Stimulated activated CD8-positive, alpha-beta memory T cell treated with anti-CD3 and anti-CD28 coated beads, Interleukin-12 subunit alpha, Interleukin-12 subunit beta, amount 100 ng/mL, for 1 hour (primary cell): ENCODE data around the gene SLC26A3.
A peak's percentile ranks its signal among the peaks of the same experiment; 100 is the strongest.

Experiments used
- DNase-seq: peaks from one replicate; pipeline ENCODE4 v3.0.0-alpha.2; 2020; ENCODE audit warnings: low read depth

Gene SLC26A3

GRCh38 chr7:107744345-107744750 lies 58.7 kb downstream of the SLC26A3 start:
- DNase-seq = no peak

- peak; percentile 96 for DNase-seq
Measured at GRCh38 chr7:107743567-107744344, 59.3 kb downstream of the SLC26A3 start, which contains the start of gene CBLL1. Gene CBLL1, plus strand, starts transcription at chr7:107744142. Its CDS starts 22 bp downstream, at chr7:107744164.

- DNase-seq = no peak
Measured at GRCh38 chr7:107742678-107743566, 60.1 kb downstream of the SLC26A3 start.

GRCh38 chr7:107728276-107728675 lies 74.7 kb downstream of the SLC26A3 start:
- no peak for DNase-seq

- no peak for DNase-seq
Measured at GRCh38 chr7:107726356-107727130, 76.5 kb downstream of the SLC26A3 start.

GRCh38 chr7:107725138-107725740 lies 77.8 kb downstream of the SLC26A3 start:
- no peak for DNase-seq

GRCh38 chr7:107723255-107723654 lies 79.8 kb downstream of the SLC26A3 start:
- no peak for DNase-seq

- no peak for DNase-seq
Measured at GRCh38 chr7:107721286-107721685, 81.7 kb downstream of the SLC26A3 start.

GRCh38 chr7:107718456-107719193 lies 84.4 kb downstream of the SLC26A3 start:
- DNase-seq = no peak

GRCh38 chr7:107715531-107715930 lies 87.5 kb downstream of the SLC26A3 start:
- no peak for DNase-seq
